GM18873 (cell line): ENCODE measurements around the gene MTOR.
A peak's percentile ranks its signal among the peaks of the same experiment; 100 is the strongest.
"Not testable (repeated sequence)": the region's sequence is repeated elsewhere in the genome, so short reads cannot be mapped to it uniquely, and the experiment has no call there.

ENCODE experiments used
- ATAC-seq: cut with Tn5 transposase; IDR thresholded peaks from one replicate; pipeline ENCODE4 v1.9.1; 2021; ENCODE audit warnings: mild to moderate bottlenecking, moderate library complexity, moderate number of reproducible peaks; ENCODE audit not compliant: unreplicated experiment, low FRiP score

MTOR gene

GRCh38 chr1:11070876-11071275, 191.5 kb downstream of the MTOR start:
- no peak for ATAC-seq

- no peak for ATAC-seq
Observed at GRCh38 chr1:11068600-11069473, 193.5 kb downstream of the MTOR start.

- ATAC-seq: no peak
Observed at GRCh38 chr1:11067716-11068599, 194.4 kb downstream of the MTOR start.

- ATAC-seq: no peak
Observed at GRCh38 chr1:11065796-11066195, 196.6 kb downstream of the MTOR start.

GRCh38 chr1:11064942-11065341, 197.4 kb downstream of the MTOR start:
- no peak for ATAC-seq

- ATAC-seq: not testable (repeated sequence)
Observed at GRCh38 chr1:11063937-11064537, 198.3 kb downstream of the MTOR start.

- ATAC-seq: no peak
Observed at GRCh38 chr1:11062965-11063401, 199.4 kb downstream of the MTOR start.

GRCh38 chr1:11061652-11062365, 200.5 kb downstream of the MTOR start:
- no peak for ATAC-seq

- ATAC-seq: peak; percentile 72
Observed at GRCh38 chr1:11059968-11060830, 202.2 kb downstream of the MTOR start, which contains the start of gene SRM. Gene SRM (minus strand): TSS chr1:11060018. CDS start chr1:11059943, 75 bp downstream.

- ATAC-seq: peak; percentile 19
Observed at GRCh38 chr1:11059155-11059967, 203.0 kb downstream of the MTOR start.

- ATAC-seq: no peak
Observed at GRCh38 chr1:11058595-11059154, 203.7 kb downstream of the MTOR start.

- no peak for ATAC-seq
Observed at GRCh38 chr1:11058026-11058425, 204.3 kb downstream of the MTOR start.

- no peak for ATAC-seq
Observed at GRCh38 chr1:11057477-11057876, 204.9 kb downstream of the MTOR start.
